Neutrophil (primary cell): ENCODE results near the gene HPN.

Experiments used
- H3K27ac ChIP-seq: fragments of 200-600 bp; sonication (generic); 2 replicates; pipeline ENCODE4 v1.5.1; 2016; ENCODE audit warnings: mild to moderate bottlenecking, moderate library complexity
- H3K27me3 ChIP-seq: fragments of 200-600 bp; sonication (generic); 2 replicates; pipeline ENCODE4 v1.6.0; 2016; ENCODE audit warnings: mild to moderate bottlenecking
- H3K36me3 ChIP-seq: fragments of 200-600 bp; sonication (generic); 2 replicates; pipeline ENCODE4 v1.5.1; 2017
- H3K4me1 ChIP-seq, 2 experiments: fragments of 200-600 bp in 1 of 2; sonication (generic) in 1 of 2; 1 replicate in 1 of 2; 2 replicates in 1 of 2; pipeline versions ENCODE4 v1.5.1 to v1.6.1; 2013 to 2016; ENCODE audit warnings: low read depth in 1 of 2, low read length in 1 of 2, mild to moderate bottlenecking in 1 of 2, moderate library complexity in 1 of 2; ENCODE audit not compliant: control insufficient read depth in 1 of 2, insufficient read depth in 1 of 2
- H3K4me3 ChIP-seq, 2 experiments: fragments of 200-600 bp in 1 of 2; sonication (generic) in 1 of 2; 1 replicate in 1 of 2; 2 replicates in 1 of 2; pipeline ENCODE4 v1.5.1; 2013 to 2016; ENCODE audit warnings: low read depth in 1 of 2, low read length in 1 of 2, mild to moderate bottlenecking in 1 of 2, moderate library complexity in 1 of 2
- H3K9me3 ChIP-seq: fragments of 200-600 bp; sonication (generic); 2 replicates; pipeline ENCODE4 v1.5.1; 2016
- TF ChIP-seq, protein P1 (sequence below): fragments of 200-600 bp; sonication (generic); IDR thresholded peaks from 2 replicates; pipeline ENCODE4 v1.5.1; 2016; ENCODE audit warnings: antibody characterized with exemption

The HPN gene

GRCh38 chr19:35017507-35017906 is 24.0 kb upstream of the HPN start:
- Histone ChIP-seq H3K27me3 (no peaks in the 10 kb centered on the region), H3K36me3 (peaks cover 99% of the 10 kb centered on the region), H3K27ac (peak overlapping the region; percentile 4), H3K4me1 (peaks cover 27 to 32% of the 10 kb centered on the region in 2 experiments), H3K9me3 (no peaks in the 10 kb centered on the region), H3K4me3 (no peak overlapping the region)
- TF ChIP-seq, protein P1, sequence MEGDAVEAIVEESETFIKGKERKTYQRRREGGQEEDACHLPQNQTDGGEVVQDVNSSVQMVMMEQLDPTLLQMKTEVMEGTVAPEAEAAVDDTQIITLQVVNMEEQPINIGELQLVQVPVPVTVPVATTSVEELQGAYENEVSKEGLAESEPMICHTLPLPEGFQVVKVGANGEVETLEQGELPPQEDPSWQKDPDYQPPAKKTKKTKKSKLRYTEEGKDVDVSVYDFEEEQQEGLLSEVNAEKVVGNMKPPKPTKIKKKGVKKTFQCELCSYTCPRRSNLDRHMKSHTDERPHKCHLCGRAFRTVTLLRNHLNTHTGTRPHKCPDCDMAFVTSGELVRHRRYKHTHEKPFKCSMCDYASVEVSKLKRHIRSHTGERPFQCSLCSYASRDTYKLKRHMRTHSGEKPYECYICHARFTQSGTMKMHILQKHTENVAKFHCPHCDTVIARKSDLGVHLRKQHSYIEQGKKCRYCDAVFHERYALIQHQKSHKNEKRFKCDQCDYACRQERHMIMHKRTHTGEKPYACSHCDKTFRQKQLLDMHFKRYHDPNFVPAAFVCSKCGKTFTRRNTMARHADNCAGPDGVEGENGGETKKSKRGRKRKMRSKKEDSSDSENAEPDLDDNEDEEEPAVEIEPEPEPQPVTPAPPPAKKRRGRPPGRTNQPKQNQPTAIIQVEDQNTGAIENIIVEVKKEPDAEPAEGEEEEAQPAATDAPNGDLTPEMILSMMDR = no peak

GRCh38 chr19:35018379-35018778 is 23.1 kb upstream of the HPN start:
- H3K4me1 ChIP-seq = peaks cover 27 to 30% of the 10 kb centered on the region in 2 experiments
- peaks cover 99% of the 10 kb centered on the region for H3K36me3 ChIP-seq
- TF ChIP-seq, protein P1 = no peak
- no peaks in the 10 kb centered on the region for H3K27me3 ChIP-seq
- H3K4me3 ChIP-seq = no peak overlapping the region
- H3K27ac ChIP-seq = no peak overlapping the region
- H3K9me3 ChIP-seq = no peaks in the 10 kb centered on the region

- no peak overlapping the region for H3K27ac ChIP-seq
- peaks cover 20 to 23% of the 10 kb centered on the region in 2 experiments for H3K4me1 ChIP-seq
- H3K9me3 ChIP-seq = no peaks in the 10 kb centered on the region
- H3K4me3 ChIP-seq = no peak overlapping the region
- no peaks in the 10 kb centered on the region for H3K27me3 ChIP-seq
- H3K36me3 ChIP-seq = peaks cover 99% of the 10 kb centered on the region
- TF ChIP-seq, protein P1 = no peak
These were observed 22.4 kb upstream of the HPN start for GRCh38 chr19:35019144-35019543.

- Histone ChIP-seq H3K27ac (no peak overlapping the region), H3K27me3 (no peaks in the 10 kb centered on the region), H3K4me1 (peaks cover 11 to 12% of the 10 kb centered on the region in 2 experiments), H3K4me3 (no peak overlapping the region), H3K36me3 (peaks cover 100% of the 10 kb centered on the region), H3K9me3 (no peaks in the 10 kb centered on the region)
- TF ChIP-seq, protein P1 = no peak
These were observed 20.5 kb upstream of the HPN start for GRCh38 chr19:35021016-35021415.

- no peak overlapping the region for H3K4me3 ChIP-seq
- TF ChIP-seq, protein P1 = no peak
- H3K36me3 ChIP-seq = peaks cover 100% of the 10 kb centered on the region
- no peaks in the 10 kb centered on the region for H3K9me3 ChIP-seq
- H3K27ac ChIP-seq = no peak overlapping the region
- no peaks in the 10 kb centered on the region for H3K27me3 ChIP-seq
- H3K4me1 ChIP-seq = peaks cover 11 to 12% of the 10 kb centered on the region in 2 experiments
These were observed 19.9 kb upstream of the HPN start for GRCh38 chr19:35021596-35021995.

- Histone ChIP-seq H3K36me3 (peaks cover 100% of the 10 kb centered on the region), H3K27me3 (no peaks in the 10 kb centered on the region), H3K9me3 (no peaks in the 10 kb centered on the region), H3K4me3 (no peak overlapping the region), H3K4me1 (peaks cover 11 to 12% of the 10 kb centered on the region in 2 experiments), H3K27ac (peak overlapping the region; percentile 46)
- TF ChIP-seq, protein P1 = no peak
These were observed 19.1 kb upstream of the HPN start for GRCh38 chr19:35022460-35022859.
